ENCODE results near the gene TNFSF18.
"Not testable (repeated sequence)": the region's sequence is repeated elsewhere in the genome, so short reads cannot be mapped to it uniquely, and the experiment has no call there.

The TNFSF18 gene, protein sequence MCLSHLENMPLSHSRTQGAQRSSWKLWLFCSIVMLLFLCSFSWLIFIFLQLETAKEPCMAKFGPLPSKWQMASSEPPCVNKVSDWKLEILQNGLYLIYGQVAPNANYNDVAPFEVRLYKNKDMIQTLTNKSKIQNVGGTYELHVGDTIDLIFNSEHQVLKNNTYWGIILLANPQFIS

DNA sequence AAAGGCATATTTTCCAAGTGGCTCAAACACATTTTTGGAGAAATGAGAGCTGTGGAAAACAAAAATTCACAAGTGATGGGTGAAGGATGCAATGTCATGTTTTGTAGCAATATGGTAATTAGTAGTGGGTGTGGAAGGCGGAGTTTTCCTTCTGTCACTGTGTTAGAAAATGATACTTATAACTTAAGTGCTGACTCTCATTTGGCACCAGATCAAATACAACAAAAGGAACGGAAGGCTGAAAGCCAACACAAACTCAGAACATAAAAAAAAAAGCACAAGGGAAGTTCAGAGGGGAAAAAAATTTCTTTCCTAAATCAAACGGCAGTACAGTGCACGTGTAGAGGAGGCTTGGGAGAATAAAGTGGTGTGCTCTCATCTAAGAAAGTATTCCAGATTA is at the start of gene TNFSF18:
TSS of gene TNFSF18 (minus strand) at position 77 of the 400 bp plus-strand sequence. CDS start at position 32, 45 bp downstream.
- DNase-seq, result no peak

DNA sequence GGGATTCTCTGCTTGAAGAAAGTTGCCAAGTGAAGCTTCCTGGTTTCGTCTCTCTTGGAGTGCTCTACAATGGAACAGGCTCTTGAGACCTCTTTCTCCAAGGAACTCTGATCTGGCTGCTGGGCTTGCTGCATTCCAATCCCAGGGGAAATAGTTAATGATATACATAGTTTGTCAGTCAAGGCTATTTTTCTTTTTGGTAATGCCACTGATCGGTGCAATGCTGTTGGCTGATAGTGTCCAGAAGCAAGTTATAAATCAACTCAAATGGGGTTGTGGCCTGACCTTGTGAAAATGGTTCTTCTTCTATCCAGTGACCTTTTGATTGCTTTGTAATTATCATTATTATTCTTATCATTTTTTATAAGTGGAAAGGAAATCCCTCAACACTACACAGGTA is 48.4 kb upstream of the TNFSF18 start:
- DNase-seq, result no peak

DNA sequence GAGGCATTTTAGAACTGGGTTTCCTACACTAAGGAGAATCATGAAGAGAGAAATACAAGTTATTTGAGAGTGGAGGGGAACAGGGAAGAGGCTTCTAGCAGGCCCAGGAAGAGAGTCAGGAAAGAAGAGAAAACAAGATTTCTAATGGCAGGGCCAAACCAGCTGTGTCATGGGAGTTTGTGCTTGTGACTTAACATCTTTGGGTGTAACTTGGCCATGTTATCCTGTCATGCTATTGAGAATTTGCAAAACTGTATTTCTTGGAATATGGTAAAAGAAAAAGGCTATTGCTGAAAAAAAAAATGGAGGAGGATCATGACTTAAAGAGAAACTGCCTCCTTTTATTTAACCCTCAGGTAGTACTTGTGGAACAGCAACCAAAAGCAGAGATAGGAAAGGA is 47.4 kb upstream of the TNFSF18 start:
- DNase-seq, result no peak

DNA sequence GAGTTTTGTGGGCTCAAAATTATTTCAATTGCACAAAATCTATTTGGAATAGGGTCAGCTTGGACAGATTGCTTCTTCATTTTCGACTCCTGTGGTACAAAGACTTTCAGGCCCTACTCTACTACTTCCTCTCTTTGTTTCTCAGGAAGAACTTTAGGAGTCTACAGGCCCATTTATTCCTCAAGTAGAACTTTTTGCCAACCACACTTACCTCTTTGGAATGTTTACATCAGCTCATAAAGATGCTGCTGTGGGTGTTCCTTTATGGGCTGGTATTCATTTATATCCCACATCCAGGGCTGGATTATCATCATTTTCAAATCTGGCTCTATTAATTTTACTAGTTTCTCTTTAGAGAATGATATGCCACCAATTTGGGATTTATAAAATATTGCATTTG is 46.3 kb upstream of the TNFSF18 start:
- DNase-seq, result no peak

DNA sequence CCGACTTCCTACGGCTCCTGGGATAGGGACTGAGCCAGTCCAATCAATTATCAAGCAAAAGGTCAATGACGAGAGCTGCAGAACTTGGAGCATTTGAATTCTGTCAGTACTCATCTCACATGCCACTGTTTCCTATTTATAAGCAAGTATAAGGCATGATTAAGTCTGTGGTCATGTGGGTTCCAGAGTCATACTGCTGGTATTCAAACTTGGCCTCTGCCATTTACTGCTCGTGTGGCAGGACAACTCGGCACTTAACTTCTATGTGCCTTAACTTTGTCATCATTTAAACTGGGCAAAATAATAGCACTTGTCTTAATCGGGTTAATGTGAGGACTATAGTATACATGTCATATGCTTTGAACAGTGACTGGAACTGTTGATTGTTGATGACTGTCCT is 44.9 kb upstream of the TNFSF18 start:
- no peak for DNase-seq

DNA sequence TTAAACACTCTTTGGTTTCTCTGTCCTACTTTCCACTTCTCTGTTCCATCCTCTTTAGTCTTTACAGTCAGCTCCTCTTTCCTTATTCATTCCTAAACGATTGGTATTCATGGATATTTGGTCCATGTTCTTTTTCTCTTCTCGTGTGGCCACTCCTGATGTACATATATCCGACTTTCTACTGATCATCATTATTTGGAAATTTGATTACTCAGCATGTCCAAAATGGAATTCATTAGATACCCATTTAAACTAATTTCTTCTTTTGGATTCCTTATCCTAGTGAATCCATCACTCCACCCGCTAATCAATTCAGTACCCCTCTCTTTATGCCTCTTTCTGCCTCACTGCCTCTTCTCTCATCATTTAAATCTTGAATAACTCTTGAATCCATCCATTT is 43.8 kb upstream of the TNFSF18 start:
- DNase-seq, result no peak

DNA sequence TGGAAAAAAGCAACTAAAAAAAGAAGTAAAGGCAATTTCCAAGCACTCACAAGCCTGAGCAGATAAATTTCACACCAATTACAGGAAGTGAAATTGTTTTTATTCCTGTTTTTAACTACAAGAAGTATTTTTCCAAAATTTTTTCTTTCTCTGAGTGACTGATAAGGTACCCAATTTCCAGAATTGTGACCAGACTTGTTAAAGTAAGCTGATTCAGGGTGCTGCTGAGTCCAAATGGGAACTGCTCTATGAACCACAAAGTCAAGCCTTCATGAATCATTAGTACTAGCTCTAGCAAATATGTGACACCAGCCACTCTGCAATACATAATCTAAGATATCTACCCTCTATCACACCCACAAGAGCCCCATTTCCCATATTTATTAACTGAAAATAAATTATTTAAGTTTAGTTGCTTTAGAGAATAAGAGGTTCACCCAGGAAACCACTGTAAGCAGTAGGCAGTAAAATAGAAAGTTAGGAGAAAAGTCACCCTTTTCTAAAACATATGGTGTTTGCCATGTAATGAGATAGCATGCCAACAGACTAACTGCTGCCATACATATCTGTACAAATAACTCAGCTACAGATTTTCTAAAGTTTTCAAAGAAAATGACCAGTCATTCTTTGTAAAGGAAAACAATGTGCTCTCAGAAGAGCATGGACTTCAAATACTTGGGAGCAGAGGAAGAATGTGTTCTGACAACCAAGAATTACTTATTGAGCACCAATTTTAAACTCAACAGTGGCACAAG is 43.1 kb upstream of the TNFSF18 start:
- DNase-seq, result no peak

DNA sequence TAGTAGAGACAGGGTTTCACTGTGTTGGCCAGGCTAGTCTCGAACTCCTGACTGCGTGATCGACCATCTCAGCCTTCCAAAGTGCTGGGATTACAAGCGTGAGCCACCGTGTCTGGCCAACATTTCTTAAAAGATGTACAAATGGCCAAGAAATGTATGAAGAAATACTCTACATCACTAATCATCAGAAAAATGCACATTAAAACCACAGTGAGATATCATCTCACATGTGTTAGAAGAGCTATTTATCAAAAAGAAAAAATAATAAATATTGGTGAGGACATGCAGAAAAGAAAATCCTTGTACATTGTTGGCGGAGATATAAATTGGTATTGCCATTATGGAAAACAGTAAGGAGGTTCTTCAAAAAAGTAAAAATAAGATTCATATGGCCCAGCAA is 33.6 kb upstream of the TNFSF18 start:
- no peak for DNase-seq

DNA sequence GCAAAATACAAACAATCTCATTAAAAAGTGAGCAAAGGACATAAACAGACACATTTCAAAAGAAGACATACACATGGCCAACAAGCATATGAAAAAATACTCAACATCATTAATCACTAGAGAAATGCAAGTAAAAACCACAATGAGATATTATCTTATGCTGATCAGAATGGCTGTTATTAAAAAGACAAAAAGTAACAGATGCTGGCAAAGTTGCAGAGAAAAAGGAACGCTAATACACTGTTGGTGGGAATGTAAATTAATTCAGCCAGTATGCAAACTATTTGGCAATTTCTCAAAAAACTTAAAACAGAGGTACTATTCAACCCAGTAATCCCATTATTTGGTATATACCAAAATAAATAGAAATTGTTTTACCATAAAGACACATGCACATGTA is 32.2 kb upstream of the TNFSF18 start:
- DNase-seq, result no peak

DNA sequence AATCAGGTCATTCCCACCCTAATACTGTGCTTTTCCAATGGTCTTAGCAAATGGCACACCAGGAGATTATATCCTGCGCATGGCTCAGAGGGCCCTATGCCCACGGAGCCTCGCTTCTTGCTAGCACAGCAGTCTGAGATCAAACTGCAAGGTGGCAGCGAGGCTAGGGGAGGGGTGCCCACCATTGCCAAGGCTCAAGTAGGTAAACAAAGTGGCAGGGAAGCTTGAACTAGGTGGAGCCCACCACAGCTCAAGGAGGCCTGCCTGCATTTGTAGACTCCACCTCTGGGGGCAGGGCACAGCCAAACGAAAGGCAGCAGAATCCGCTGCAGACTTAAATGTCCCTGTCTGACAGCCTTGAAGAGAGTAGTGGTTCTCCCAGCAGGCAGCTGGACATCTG is 23.5 kb upstream of the TNFSF18 start:
- DNase-seq, result not testable (repeated sequence)

DNA sequence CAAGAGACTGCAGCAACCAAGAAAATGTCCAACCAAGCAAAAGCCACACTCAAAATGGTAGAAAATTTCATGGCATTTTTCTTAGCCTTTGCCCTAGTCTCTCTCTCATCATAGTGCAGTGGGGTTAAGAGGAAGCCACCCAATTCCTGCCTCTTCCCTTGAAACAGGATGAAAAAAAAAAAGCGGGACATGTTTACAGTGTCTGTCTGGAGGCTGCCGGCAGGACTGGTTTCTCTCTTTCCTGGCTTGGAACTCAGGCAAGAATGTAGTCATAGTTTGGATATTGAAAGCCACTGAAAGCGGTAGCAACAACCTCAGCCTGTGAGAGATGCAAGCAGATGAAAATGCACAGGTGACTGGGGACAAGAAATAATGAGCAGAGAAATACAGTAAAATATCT is 13.3 kb upstream of the TNFSF18 start:
- DNase-seq, result no peak

DNA sequence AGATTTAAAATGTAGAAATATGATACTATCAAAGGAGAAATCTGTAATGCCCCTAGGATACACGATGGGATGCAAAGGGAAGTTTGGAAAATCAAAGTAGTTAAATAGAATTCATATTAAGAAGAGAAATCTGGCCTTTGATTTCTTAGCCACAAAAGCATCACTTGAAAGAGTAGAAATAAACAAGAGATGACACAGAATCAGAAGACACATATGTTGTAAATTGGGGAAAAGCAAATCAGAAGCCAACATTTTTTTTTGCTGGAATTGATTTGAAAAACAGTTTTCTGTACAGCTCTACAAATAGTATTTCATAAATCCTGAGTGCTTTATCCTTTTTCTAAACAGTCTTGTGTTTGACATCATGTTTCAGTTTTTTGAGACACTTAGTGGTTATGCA is 12.4 kb upstream of the TNFSF18 start:
- no peak for DNase-seq

DNA sequence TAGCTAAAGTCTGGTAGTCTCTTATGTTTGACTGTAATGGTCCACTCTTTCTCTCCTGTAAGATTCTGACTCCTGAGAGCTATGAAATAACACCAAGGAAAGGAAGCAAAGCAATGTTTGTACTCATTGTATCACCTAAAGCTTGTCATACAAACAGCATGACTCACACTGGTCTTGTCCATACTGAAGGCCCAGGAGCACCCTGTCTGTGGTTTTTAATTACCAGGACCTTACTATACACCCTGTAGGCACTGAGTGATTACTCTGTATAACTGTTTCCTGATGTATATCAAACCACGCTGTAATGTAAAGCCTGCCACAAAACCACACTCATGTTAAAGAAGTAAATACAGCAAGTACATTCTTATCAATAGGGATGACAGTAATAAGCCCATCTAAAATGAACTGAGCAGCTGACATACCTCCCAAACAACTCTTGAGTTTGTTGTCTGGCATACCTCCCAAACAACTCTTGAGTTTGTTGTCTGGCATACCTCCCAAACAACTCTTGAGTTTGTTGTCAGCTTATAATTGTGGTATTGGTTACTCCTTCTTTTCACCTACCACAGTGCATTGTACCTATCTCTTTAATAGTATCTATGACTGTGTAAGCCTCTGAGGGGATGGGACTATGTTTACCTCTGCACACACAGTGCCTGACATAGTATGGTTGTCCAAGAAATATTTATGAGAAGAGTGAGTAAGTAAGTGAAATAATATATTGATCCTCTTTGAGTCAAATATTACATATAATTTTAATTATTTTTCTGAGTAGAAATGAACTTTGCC is 11.6 kb upstream of the TNFSF18 start:
- no peak for DNase-seq

DNA sequence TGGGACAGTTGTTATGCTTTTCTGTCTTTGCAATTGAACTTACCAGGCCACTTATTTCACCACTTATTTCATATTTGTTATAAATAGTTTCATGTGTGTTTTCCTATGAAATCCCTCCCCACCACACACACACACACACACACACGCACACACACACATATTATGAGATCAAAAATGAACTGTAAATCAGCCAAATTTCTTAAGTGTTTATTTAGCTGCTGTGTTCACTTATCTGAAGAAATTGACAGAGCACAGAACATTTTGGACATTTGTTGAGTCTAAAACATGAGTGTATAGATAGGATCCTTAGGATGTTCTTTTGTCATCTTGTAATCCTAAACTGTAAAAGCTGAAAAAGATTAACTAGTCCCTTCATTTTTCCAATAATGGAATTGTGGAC is 7.8 kb upstream of the TNFSF18 start:
- DNase-seq, result no peak

DNA sequence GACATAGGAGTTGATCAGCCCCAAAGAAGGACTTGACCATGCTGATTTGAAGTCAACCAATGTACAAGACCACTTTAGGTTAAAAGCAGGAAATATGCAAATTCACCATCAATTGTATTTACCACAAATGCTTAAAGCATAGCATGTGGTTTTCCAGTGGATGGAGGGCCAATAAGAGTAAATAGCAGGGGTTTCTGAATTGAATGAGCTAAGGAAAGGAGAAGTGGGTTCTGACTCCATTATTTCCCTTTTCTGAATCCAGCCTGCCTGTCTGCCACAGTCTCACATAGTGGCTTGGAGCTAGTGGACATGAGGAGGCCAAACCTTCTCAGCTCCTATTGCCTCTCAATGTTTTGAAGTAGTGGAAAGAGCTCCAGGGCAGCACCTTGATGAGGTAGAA is 7.2 kb upstream of the TNFSF18 start:
- no peak for DNase-seq

DNA sequence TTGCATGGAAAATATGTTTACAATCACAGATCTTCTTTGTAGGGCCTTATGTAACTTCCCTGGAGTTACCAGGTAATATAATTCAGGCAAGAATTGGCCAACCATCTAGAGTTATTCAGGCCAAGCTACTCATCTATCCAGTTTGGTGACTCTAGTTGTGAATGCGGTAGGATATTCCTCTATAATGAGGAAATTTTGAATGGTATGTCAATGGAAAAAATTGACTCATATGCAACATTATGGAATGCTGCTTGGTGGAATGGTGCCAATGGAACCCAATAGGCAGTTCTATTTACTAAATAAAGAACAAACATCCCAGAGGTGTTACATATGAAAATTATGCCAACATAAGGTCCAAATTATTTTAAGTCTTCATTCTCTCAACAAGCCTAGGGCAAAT is 5.6 kb upstream of the TNFSF18 start:
- DNase-seq, result no peak

DNA sequence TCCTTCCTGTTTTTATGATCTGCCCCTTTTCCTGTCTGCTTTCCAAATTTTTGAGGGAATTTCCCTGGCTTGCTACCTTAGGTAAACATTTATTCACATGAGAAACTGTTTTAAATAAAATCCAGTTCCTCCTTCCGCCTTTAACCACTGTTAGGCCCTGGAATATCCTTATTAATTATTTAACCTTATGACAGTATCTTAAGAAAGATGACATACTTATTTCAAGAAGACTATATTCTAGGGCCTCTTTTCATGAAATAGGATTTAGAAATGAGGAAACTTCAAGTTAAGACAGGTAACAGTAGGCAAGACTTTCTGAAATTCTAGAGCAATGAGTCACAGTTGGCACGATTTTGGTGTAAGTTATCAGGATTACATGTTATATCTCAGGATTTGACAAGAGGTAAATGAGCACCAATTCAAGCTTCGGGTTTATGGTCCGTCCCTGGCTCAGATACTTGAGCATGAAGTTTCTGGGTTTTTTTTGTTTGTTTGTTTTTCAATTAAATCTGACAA is 2.0 kb upstream of the TNFSF18 start:
- DNase-seq, result no peak

DNA sequence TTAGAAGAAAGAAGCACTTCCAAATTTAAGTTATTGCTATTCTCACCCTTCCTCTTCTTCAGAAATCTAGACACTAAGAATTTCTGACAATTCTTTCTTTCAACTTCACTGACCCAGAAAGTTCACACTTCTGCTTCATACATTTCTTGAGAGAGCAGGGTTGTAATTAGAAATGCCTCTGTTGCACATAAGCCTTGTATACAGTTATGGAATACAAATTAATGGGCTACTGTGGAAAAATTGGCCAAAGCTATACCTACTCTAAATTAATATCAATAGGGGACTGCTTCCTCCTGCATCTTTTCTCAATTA is 1.5 kb downstream of the TNFSF18 start:
- DNase-seq, result no peak

DNA sequence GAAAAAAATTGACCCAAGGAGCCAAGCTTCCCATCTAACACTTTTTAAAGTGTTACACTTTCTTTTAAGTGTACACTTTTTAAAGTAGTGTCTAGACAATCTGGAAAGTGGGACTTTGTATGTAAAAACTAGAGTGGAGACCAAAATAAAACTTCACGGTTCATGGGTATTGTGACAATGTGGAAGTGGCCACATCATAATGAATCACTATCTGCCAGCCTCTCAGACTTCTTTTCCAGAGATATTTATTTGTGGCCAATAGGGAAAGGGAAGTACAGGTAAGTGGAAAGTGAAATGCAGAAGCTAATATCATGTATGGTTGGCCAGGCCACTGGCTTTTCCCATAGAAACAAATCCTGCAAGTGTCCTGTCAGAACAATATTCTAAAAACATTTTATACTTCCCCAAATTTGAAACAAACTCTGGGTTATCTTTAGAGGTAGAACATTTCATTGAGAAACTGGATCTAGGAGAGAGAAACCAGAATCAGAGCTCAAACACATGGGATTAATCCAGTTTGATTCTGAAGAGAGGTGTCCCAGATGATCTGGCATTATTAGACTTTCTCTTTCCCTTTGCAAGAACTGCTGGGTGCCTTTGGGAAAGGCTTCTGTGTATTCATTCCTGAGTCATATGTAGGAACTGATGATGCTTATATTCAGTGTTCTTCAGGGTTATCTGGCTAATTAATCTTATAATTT is 2.0 kb downstream of the TNFSF18 start:
- no peak for DNase-seq

DNA sequence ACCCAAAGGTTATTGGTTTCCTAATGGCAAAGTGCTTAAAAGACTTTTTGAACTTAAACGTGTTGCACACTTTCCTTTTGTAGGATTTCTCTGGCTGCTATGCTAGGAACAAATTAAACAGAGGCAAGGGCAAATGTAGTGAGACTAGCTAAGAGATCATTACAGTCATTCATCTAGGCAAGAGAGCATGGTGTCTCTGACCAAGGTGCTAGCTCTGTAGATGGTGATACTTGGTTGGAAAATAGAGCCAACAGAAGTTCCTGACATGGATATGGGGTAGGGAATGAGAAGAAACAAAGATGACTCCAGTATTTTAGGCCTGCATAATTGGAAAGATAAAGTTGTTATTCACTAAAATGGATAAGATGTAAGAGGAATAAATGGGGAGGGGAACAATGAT is 6.1 kb downstream of the TNFSF18 start:
- DNase-seq, result no peak

DNA sequence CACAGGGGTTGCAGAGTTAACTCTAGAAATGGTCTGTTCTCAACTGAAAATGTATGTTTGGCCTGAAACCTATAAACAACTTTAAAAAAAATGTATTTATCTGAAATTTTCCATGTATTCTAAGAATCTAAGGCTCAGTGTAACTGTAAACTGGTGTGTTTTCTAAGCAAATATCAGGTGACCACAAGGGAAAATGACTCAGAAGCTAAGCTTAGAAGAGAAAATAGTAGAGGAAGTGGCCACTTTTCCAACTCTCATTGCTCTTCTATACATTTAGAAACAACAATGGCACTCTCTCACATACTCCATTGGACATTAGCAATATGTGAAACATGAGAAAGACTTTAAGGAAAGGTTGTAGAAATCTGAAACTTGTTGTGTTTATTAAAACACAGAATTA is 7.5 kb downstream of the TNFSF18 start:
- no peak for DNase-seq

DNA sequence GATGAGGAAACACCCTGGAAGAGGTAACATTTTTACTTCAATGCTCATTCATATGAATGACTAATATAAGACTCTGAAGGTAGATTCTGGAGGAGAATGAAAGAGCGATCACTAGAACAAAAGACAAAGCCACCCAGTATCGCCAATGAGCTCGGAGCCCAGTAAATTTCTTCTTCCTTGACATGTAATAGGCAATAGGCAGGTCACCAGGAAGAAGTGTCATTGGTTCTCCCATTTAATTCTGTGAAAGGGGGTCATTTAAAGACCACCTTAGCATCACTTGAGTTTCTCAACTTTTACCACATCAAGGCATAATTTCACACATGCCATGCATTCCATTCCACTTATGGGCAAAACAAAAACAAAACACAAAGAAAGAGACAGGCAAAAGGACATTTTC is 7.9 kb downstream of the TNFSF18 start:
- no peak for DNase-seq

Measured in hypothalamus (tissue), 51 donors.